ENCODE results near the gene FHAD1. TPM values are rescaled to one million over a fixed set of nuclear protein-coding genes. Genes with fewer than 3 reads are reported as not detected.

Gene FHAD1
- total and polyA plus RNA-seq, 2 donors (not counting 1 experiment from before 2014, with no cell fraction given), result not detected

- Histone ChIP-seq H3K9me3 (ENCODE audit: control extremely low read depth in 1 of 3, control insufficient read depth in 2 of 3, insufficient read depth in 1 of 3, low read length in 2 of 3) (peaks cover 0 to 8% (median 0%) of the 10 kb centered on the region in 3 donors), H3K27me3 (replicated peaks in 1 of 4; ENCODE audit: control extremely low read depth in 1 of 4, control insufficient read depth in 3 of 4, insufficient read depth in 4 of 4, low read length in 3 of 4) (no peaks in the 10 kb centered on the region), H3K4me1 (ENCODE audit: control insufficient read depth in 2 of 2, insufficient read depth in 2 of 2, low read length in 2 of 2) (peaks cover 27 to 39% of the 10 kb centered on the region in 2 donors), H3K27ac (ENCODE audit: low read length in 2 of 2) (no peak overlapping the region), H2AFZ (ENCODE audit: insufficient read depth, low read depth, low read length, poor library complexity, severe bottlenecking) (no peak overlapping the region), H4K20me1 (ENCODE audit: control insufficient read depth, insufficient read depth, low read length, poor library complexity, severe bottlenecking) (peaks cover 87% of the 10 kb centered on the region), H3K79me2 (ENCODE audit: control insufficient read depth, insufficient read depth, low read length) (peaks cover 75% of the 10 kb centered on the region), H3K4me2 (replicated peaks; ENCODE audit: low read depth, low read length, poor library complexity, severe bottlenecking) (no peak overlapping the region), H3K4me3 (ENCODE audit: control extremely low read depth in 1 of 5, extremely low read depth in 1 of 5, insufficient read depth in 1 of 5, low read depth in 2 of 5, low read length in 4 of 5) (no peak overlapping the region), H3K36me3 (replicated peaks in 1 of 2; ENCODE audit: control extremely low read depth in 1 of 2, control insufficient read depth in 1 of 2, extremely low read depth in 1 of 2, insufficient read depth in 2 of 2, low read length in 1 of 2) (peaks cover 0 to 27% of the 10 kb centered on the region in 2 experiments), H3K9ac (ENCODE audit: low read length) (no peak overlapping the region)
- Mint-ChIP-seq H3K27me3 (no peaks in the 10 kb centered on the region), H3K9me3 (ENCODE audit: insufficient read depth) (no peaks in the 10 kb centered on the region), H3K4me3 (peak overlapping the region; percentile 39), H3K4me1 (peaks cover 43% of the 10 kb centered on the region), H3K27ac (no peak overlapping the region)
- no peak for ATAC-seq (ENCODE audit: low read depth)
- no peak for TF ChIP-seq EZH2 (IDR thresholded peaks at IDR 0.05; ENCODE audit: borderline replicate concordance, insufficient read depth, low read depth, low read length, poor library complexity, severe bottlenecking)
- DNase-seq, result peak; percentile 8
- 98% methylated on average over 16 of the region's 18 CpGs for WGBS (ENCODE audit: insufficient coverage)
- CTCF ChIA-PET, result interaction anchor here (0.9 to 2.0 kb wide), 4 partner anchors 13 to 95 kb away, joined by 3 to 10 read pairs (median 6); no protein-coding TSS in a partner anchor
- POLR2A ChIA-PET, result no interaction called here
- intact Hi-C loops (cut with micrococcal nuclease), result no loop called here
Measured at GRCh38 chr1:15418806-15419515, 171.9 kb downstream of the FHAD1 start.

- H3K9me3 Mint-ChIP-seq (ENCODE audit: insufficient read depth), result no peaks in the 10 kb centered on the region
- ChIA-PET CTCF (interaction anchor here (1.0 to 2.0 kb wide), 2 partner anchors 11 to 97 kb away, joined by 3 to 9 read pairs; no protein-coding TSS in a partner anchor), POLR2A (no interaction called here)
- Histone ChIP-seq H3K9me3 (ENCODE audit: control extremely low read depth in 1 of 3, control insufficient read depth in 2 of 3, insufficient read depth in 1 of 3, low read length in 2 of 3) (peaks cover 0 to 5% (median 0%) of the 10 kb centered on the region in 3 donors), H3K4me3 (ENCODE audit: control extremely low read depth in 1 of 5, extremely low read depth in 1 of 5, insufficient read depth in 1 of 5, low read depth in 2 of 5, low read length in 4 of 5) (no peak overlapping the region), H3K4me1 (ENCODE audit: control insufficient read depth in 2 of 2, insufficient read depth in 2 of 2, low read length in 2 of 2) (peaks cover 16 to 19% of the 10 kb centered on the region in 2 donors), H4K20me1 (ENCODE audit: control insufficient read depth, insufficient read depth, low read length, poor library complexity, severe bottlenecking) (peaks cover 85% of the 10 kb centered on the region), H2AFZ (ENCODE audit: insufficient read depth, low read depth, low read length, poor library complexity, severe bottlenecking) (no peak overlapping the region), H3K4me2 (replicated peaks; ENCODE audit: low read depth, low read length, poor library complexity, severe bottlenecking) (no peak overlapping the region), H3K9ac (ENCODE audit: low read length) (no peak overlapping the region), H3K79me2 (ENCODE audit: control insufficient read depth, insufficient read depth, low read length) (peaks cover 55% of the 10 kb centered on the region), H3K27me3 (replicated peaks in 1 of 4; ENCODE audit: control extremely low read depth in 1 of 4, control insufficient read depth in 3 of 4, insufficient read depth in 4 of 4, low read length in 3 of 4) (no peaks in the 10 kb centered on the region), H3K27ac (ENCODE audit: low read length in 2 of 2) (no peak overlapping the region), H3K36me3 (replicated peaks in 1 of 2; ENCODE audit: control extremely low read depth in 1 of 2, control insufficient read depth in 1 of 2, extremely low read depth in 1 of 2, insufficient read depth in 2 of 2, low read length in 1 of 2) (peaks cover 0 to 26% of the 10 kb centered on the region in 2 experiments)
- WGBS (ENCODE audit: insufficient coverage), result 97% methylated on average over 7 of the region's 8 CpGs
- no peak overlapping the region for H3K4me3 Mint-ChIP-seq
- H3K27ac Mint-ChIP-seq, result no peak overlapping the region
- intact Hi-C loops (cut with micrococcal nuclease), result no loop called here
- H3K27me3 Mint-ChIP-seq, result no peaks in the 10 kb centered on the region
- ATAC-seq (ENCODE audit: low read depth) (no peak), DNase-seq (no peak)
- peaks cover 25% of the 10 kb centered on the region for H3K4me1 Mint-ChIP-seq
- TF ChIP-seq CTCF (IDR thresholded peaks at IDR 0.05), result no peak
- no peak for TF ChIP-seq EZH2 (IDR thresholded peaks at IDR 0.05; ENCODE audit: borderline replicate concordance, insufficient read depth, low read depth, low read length, poor library complexity, severe bottlenecking)
Measured at GRCh38 chr1:15420853-15421465, 173.9 kb downstream of the FHAD1 start.
